Measurements from ENCODE around the gene SLC23A2.

DNA sequence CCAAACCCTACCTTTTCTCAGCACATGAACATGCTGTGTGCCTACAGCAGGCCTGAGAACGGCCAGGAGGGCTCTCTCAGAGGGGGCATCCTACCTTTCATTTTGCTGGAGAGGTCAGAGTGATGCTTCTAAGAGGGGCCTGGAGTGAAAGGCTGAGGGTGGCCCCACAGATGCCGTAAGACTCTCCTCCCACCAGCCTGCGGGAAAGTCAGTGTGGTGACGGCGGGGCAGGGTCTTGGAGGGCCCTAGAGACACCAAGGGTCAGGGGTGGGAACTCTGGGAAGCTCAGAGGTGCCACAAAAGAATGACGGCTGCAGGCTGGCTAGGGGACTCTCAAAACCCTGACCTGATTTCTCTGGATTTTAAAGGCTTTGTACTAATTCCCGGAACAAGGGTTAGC, 107.6 kb downstream of the SLC23A2 start:
- TF ChIP-seq, protein P1, sequence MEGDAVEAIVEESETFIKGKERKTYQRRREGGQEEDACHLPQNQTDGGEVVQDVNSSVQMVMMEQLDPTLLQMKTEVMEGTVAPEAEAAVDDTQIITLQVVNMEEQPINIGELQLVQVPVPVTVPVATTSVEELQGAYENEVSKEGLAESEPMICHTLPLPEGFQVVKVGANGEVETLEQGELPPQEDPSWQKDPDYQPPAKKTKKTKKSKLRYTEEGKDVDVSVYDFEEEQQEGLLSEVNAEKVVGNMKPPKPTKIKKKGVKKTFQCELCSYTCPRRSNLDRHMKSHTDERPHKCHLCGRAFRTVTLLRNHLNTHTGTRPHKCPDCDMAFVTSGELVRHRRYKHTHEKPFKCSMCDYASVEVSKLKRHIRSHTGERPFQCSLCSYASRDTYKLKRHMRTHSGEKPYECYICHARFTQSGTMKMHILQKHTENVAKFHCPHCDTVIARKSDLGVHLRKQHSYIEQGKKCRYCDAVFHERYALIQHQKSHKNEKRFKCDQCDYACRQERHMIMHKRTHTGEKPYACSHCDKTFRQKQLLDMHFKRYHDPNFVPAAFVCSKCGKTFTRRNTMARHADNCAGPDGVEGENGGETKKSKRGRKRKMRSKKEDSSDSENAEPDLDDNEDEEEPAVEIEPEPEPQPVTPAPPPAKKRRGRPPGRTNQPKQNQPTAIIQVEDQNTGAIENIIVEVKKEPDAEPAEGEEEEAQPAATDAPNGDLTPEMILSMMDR (IDR thresholded peaks at IDR 0.05; ENCODE audit: poor library complexity, severe bottlenecking) = no peak
- TF ChIP-seq RAD21 (conservative IDR thresholded peaks at IDR 0.05) (no peak), POLR2AphosphoS5 (IDR thresholded peaks at IDR 0.05) (no peak), TAF1 (IDR thresholded peaks at IDR 0.05; ENCODE audit: low read depth) (no peak), EZH2 (IDR thresholded peaks at IDR 0.05; ENCODE audit: borderline replicate concordance, insufficient read depth, low read length, poor library complexity, severe bottlenecking) (no peak)
- TF ChIP-seq, protein P2, sequence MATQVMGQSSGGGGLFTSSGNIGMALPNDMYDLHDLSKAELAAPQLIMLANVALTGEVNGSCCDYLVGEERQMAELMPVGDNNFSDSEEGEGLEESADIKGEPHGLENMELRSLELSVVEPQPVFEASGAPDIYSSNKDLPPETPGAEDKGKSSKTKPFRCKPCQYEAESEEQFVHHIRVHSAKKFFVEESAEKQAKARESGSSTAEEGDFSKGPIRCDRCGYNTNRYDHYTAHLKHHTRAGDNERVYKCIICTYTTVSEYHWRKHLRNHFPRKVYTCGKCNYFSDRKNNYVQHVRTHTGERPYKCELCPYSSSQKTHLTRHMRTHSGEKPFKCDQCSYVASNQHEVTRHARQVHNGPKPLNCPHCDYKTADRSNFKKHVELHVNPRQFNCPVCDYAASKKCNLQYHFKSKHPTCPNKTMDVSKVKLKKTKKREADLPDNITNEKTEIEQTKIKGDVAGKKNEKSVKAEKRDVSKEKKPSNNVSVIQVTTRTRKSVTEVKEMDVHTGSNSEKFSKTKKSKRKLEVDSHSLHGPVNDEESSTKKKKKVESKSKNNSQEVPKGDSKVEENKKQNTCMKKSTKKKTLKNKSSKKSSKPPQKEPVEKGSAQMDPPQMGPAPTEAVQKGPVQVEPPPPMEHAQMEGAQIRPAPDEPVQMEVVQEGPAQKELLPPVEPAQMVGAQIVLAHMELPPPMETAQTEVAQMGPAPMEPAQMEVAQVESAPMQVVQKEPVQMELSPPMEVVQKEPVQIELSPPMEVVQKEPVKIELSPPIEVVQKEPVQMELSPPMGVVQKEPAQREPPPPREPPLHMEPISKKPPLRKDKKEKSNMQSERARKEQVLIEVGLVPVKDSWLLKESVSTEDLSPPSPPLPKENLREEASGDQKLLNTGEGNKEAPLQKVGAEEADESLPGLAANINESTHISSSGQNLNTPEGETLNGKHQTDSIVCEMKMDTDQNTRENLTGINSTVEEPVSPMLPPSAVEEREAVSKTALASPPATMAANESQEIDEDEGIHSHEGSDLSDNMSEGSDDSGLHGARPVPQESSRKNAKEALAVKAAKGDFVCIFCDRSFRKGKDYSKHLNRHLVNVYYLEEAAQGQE (IDR thresholded peaks at IDR 0.05; ENCODE audit: borderline replicate concordance) = no peak

Data from neural cell (in vitro differentiated cells).